ENCODE measurements around the gene DLL4.
A peak's percentile ranks its signal among the peaks of the same experiment; 100 is the strongest.
"Not testable (repeated sequence)": the region's sequence is repeated elsewhere in the genome, so short reads cannot be mapped to it uniquely, and the experiment has no call there.

The DLL4 gene

GRCh38 chr15:40951764-40952163 lies 22.6 kb downstream of the DLL4 start:
- no peak for DNase-seq (ENCODE audit: low read depth in 2 of 2)
- TF ChIP-seq, protein P1, sequence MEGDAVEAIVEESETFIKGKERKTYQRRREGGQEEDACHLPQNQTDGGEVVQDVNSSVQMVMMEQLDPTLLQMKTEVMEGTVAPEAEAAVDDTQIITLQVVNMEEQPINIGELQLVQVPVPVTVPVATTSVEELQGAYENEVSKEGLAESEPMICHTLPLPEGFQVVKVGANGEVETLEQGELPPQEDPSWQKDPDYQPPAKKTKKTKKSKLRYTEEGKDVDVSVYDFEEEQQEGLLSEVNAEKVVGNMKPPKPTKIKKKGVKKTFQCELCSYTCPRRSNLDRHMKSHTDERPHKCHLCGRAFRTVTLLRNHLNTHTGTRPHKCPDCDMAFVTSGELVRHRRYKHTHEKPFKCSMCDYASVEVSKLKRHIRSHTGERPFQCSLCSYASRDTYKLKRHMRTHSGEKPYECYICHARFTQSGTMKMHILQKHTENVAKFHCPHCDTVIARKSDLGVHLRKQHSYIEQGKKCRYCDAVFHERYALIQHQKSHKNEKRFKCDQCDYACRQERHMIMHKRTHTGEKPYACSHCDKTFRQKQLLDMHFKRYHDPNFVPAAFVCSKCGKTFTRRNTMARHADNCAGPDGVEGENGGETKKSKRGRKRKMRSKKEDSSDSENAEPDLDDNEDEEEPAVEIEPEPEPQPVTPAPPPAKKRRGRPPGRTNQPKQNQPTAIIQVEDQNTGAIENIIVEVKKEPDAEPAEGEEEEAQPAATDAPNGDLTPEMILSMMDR (IDR thresholded peaks at IDR 0.05; ENCODE audit: low read depth, low read length), result no peak
- no peak overlapping the region for H3K4me3 ChIP-seq (replicated peaks in 1 of 2; ENCODE audit: low read depth in 2 of 2, low read length in 2 of 2)

DNA sequence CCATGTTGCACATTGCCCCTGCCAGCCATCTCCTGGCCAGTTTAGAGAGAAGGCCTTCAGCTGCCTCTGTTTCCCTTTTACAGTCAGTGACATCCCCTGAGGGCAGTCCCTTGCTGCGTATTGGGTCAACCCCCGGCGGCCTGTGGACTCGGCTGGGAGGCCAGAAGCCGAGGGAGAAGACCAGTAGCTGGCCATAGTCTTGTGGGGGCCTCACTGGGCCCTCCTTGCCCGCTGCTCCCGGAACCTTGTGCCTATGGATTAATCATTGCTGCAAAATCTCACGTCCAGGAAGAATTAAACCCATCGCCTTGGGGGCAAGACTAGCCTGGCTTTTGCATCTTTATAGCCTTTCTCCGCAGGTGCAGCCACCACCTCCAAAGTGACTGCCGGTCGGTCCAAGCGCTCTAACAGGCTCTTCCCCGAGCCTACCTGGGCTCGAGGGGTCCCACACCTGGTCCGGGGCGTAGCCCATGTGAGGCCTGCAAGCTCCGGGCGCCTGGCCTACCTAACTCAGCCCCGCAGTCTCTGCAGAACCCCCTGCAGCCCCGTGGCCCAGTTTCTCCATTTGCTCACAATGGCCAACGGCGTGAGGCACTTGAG lies 23.3 kb downstream of the DLL4 start:
- TF ChIP-seq, protein P1 (IDR thresholded peaks at IDR 0.05; ENCODE audit: low read depth, low read length), result no peak
- H3K4me3 ChIP-seq (replicated peaks in 1 of 2; ENCODE audit: low read depth in 2 of 2, low read length in 2 of 2), result peak overlapping the region; percentile 92 to 95
- no peak for DNase-seq (ENCODE audit: low read depth in 2 of 2)

DNA sequence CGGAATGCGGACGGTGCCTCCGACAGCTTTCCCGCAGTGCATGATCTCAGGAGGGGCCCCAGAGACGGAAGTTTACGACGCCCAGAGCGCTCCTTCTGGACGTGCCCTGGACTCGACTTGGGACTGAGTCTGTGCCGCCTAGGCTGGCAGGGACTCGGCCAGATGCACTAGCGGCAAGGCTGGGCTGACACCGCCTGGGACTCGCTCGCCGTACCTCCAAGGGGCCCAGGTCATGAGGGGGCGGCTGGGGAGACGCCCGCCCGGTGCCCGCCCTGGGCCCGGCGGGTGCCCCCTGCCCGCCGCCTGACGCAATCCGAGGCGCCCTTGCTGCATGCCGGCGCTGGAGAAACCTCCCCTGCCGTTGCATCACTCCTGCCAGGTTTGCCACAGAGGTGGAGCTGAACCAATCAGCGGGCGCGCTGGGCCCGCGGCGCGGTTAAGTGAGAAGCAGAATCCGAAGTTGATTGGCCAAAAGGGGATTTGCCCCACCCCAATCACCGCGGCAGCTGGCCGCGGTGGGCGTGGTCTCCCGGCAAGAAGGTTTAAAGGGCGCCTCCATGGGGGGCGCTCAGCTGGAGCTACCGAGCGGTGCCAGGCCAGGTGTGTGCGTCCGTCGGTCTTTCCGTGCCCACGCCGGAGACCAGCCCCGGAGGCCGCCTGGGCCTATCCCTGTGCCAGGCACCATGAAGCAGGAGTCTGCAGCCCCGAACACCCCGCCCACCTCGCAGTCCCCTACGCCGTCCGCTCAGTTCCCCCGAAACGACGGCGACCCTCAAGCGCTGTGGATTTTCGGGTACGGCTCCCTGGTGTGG lies 24.0 kb downstream of the DLL4 start, which contains the start of gene CHAC1:
CHAC1 (plus strand) TSS at position 571 of the 812 bp plus-strand sequence; CDS start at position 684, 113 bp downstream.
- peak within 1 kb of the TSS; percentile 92 to 95 for H3K4me3 ChIP-seq (replicated peaks in 1 of 2; ENCODE audit: low read depth in 2 of 2, low read length in 2 of 2)
- TF ChIP-seq, protein P1 (IDR thresholded peaks at IDR 0.05; ENCODE audit: low read depth, low read length), result no peak
- DNase-seq (ENCODE audit: low read depth in 2 of 2), result peak; percentile 97

GRCh38 chr15:40953713-40954074 lies 24.6 kb downstream of the DLL4 start:
- TF ChIP-seq, protein P1 (IDR thresholded peaks at IDR 0.05; ENCODE audit: low read depth, low read length), result no peak
- H3K4me3 ChIP-seq (replicated peaks in 1 of 2; ENCODE audit: low read depth in 2 of 2, low read length in 2 of 2), result peak overlapping the region; percentile 92 to 95
- no peak for DNase-seq (ENCODE audit: low read depth in 2 of 2)

DNA sequence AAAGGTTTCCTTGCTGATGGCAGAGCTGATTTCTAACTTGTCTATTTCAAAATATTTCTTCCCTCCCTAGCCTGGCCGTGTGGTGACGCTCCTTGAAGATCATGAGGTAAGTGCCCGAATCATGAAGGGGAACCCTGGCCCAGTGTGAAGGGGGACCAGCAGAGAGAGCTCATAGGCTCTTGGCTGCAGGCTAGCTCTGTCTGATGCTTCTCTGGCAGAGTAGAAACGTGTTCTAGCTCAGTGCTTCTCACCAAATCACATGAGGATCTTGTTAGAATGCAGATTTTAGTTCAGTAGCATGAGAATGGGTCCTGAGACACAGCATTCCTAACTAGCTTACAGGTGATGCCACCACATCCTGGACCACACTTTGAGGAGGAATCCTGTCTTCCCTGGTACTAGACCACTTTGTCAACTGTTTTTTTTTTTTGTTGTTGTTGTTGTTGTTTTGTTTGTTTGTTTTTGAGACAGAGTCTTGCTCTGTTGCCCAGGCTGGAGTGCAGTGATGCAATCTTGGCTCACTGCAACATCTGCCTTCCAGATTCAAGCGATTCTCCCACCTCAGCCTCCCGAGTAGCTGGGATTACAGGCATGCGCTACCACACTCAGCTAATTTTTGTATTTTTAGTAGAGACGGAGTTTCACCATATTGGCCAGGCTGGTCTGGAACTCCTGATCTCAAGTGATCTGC lies 25.2 kb downstream of the DLL4 start:
- not testable (repeated sequence) for DNase-seq (ENCODE audit: low read depth in 2 of 2)
- peak overlapping the region; percentile 92 to 95 for H3K4me3 ChIP-seq (replicated peaks in 1 of 2; ENCODE audit: low read depth in 2 of 2, low read length in 2 of 2)

GRCh38 chr15:40955141-40955903 lies 26.2 kb downstream of the DLL4 start:
- TF ChIP-seq, protein P1 (IDR thresholded peaks at IDR 0.05; ENCODE audit: low read depth, low read length), result no peak
- no peak overlapping the region for H3K4me3 ChIP-seq (replicated peaks in 1 of 2; ENCODE audit: low read depth in 2 of 2, low read length in 2 of 2)
- DNase-seq (ENCODE audit: low read depth in 2 of 2), result no peak
